Cardiac fibroblast (primary cell): ENCODE results near the gene TIMM13.

ENCODE experiments used
- DNase-seq, 2 donors: peaks; one replicate each; pipeline versions ENCODE4 v3.0.0 to v3.0.0-alpha.2; 2010; ENCODE audit warnings: low read depth in 2 of 2
- H3K4me3 ChIP-seq, 2 donors: replicated peaks in 1 of 2; 1 replicate in 1 of 2; 2 replicates in 1 of 2; pipeline ENCODE4 v1.5.1; 2011; ENCODE audit warnings: low read depth in 2 of 2, low read length in 2 of 2, mild to moderate bottlenecking in 2 of 2, moderate library complexity in 1 of 2
- TF ChIP-seq, protein P1 (sequence below): IDR thresholded peaks from one replicate; pipeline ENCODE4 v1.5.1; 2011; ENCODE audit warnings: low read depth, mild to moderate bottlenecking, low read length, inconsistent platforms

TIMM13 gene

GRCh38 chr19:2436926-2437325 is 9.5 kb upstream of the TIMM13 start:
- no peak for DNase-seq
- no peak overlapping the region for H3K4me3 ChIP-seq
- TF ChIP-seq, protein P1, sequence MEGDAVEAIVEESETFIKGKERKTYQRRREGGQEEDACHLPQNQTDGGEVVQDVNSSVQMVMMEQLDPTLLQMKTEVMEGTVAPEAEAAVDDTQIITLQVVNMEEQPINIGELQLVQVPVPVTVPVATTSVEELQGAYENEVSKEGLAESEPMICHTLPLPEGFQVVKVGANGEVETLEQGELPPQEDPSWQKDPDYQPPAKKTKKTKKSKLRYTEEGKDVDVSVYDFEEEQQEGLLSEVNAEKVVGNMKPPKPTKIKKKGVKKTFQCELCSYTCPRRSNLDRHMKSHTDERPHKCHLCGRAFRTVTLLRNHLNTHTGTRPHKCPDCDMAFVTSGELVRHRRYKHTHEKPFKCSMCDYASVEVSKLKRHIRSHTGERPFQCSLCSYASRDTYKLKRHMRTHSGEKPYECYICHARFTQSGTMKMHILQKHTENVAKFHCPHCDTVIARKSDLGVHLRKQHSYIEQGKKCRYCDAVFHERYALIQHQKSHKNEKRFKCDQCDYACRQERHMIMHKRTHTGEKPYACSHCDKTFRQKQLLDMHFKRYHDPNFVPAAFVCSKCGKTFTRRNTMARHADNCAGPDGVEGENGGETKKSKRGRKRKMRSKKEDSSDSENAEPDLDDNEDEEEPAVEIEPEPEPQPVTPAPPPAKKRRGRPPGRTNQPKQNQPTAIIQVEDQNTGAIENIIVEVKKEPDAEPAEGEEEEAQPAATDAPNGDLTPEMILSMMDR, result no peak

GRCh38 chr19:2436384-2436783 is 9.0 kb upstream of the TIMM13 start:
- H3K4me3 ChIP-seq, result no peak overlapping the region
- no peak for DNase-seq
- TF ChIP-seq, protein P1, result no peak

DNA sequence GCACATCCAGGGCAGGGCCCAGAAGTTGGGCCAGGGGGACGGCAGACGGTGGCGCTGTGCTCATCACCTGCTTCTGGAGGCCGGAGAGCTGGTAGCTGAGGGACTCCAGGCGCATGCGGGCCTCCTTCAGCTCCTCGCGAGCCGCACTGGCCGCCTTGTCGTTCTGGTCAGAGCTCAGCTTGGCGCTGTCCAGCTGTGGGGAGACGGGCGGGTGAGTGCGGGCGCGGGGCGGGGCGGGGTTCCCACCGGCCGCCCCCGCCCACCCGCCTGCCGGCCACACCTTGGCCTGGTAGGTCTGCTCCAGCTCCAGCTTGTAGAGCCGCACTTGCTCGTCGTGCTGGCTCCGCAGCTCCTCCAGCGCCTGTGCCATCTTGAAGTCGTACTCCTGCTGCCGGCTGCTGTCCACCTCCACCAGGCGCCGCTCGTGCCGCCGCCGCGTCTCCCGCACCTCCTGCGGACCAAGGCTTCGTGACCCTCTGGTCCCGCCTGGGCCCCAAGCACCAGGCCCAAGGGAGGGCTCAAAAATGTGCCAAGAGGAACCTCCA is 7.4 kb upstream of the TIMM13 start:
- TF ChIP-seq, protein P1, result no peak
- no peak overlapping the region for H3K4me3 ChIP-seq
- DNase-seq, result no peak

GRCh38 chr19:2434267-2434666 is 6.9 kb upstream of the TIMM13 start:
- DNase-seq, result no peak
- H3K4me3 ChIP-seq, result no peak overlapping the region
- TF ChIP-seq, protein P1, result no peak

DNA sequence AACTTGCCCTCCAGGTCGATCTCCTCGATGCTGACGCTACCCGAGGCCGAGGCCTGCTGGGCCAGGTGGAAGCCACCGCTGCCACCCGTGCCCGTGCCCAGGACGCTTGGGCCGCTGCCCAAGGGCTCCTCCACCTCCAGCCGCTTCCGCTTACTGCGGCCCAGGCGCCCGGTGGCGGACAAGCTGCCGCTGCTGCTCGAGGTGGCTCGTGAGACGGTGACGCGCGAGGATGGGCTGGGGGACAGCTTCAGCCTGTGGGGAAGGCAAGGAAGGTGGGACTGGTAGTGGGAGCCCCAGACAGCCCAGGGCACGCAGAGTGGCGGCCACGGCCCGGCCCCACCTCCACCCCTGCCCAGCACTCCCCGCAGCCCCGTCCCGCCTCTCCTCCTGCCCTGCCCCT is 6.5 kb upstream of the TIMM13 start:
- TF ChIP-seq, protein P1, result no peak
- DNase-seq, result no peak
- no peak overlapping the region for H3K4me3 ChIP-seq

- DNase-seq, result no peak
- TF ChIP-seq, protein P1, result no peak
- no peak overlapping the region for H3K4me3 ChIP-seq
Measured at GRCh38 chr19:2432131-2432848, 4.9 kb upstream of the TIMM13 start.
